ENCODE measurements around the gene PRKCB. TPM values are rescaled to one million over a fixed set of nuclear protein-coding genes. Genes with fewer than 3 reads are reported as not detected.

The PRKCB gene
- total and polyA plus RNA-seq, 7 donors: 0.13 to 1.5 (median 0.83) TPM

DNA sequence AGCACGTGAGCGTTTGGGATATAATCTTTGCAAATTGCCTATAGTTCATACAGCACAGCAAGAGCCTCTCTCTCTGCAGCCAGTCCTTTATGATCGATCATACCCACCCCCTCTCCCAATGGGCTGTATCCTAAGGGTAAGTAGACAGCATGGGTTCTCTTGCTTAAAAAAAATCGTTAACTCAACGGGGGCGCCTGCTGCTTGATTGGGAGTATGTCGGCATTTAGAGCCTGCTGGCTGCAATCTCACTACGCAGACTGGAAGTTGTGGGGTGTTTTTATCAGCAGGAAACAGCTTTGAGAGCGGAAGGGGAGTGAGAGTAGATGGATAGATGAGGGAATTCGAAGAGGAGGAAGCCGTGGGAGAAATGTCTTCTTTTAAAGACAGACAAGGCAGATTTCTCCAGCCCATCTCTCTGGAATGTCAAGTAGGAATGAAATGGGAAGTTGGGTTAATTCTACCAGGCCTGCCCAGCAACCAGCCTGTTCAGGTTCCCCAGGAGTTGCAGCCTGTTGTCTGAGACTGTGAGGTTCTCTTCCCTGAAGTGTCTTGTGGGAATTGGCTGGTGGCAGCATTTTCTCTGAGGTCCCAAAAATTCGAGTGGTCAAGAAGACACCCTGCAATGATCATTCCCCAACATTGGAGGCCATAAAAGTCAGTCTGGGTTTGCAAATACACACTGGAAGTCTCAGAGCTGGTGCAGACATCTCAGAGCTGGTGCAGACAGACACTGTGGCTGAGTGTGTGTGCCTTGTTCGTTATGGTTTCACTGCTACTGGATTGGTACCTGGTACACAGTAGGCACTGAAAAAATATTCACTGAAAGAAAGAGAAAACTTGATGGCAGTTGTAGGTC lies 65.6 kb downstream of the PRKCB start:
- Histone ChIP-seq H3K27ac (no peak overlapping the region), H3K9me3 (no peaks in the 10 kb centered on the region), H3K27me3 (ENCODE audit: insufficient read depth in 3 of 3, low read length in 2 of 3) (no peaks in the 10 kb centered on the region), H3K36me3 (ENCODE audit: insufficient read depth in 1 of 2, low read depth in 1 of 2) (no peaks in the 10 kb centered on the region), H3K4me3 (no peak overlapping the region), H3K4me1 (no peaks in the 10 kb centered on the region)
- ATAC-seq: no peak
- intact Hi-C loops (cut with DNase I): no loop called here
- 33 to 46% (median 42%) methylated on average over 13 of the region's 13 CpGs for WGBS, 3 donors
- no peak for DNase-seq
- TF ChIP-seq, protein P1, sequence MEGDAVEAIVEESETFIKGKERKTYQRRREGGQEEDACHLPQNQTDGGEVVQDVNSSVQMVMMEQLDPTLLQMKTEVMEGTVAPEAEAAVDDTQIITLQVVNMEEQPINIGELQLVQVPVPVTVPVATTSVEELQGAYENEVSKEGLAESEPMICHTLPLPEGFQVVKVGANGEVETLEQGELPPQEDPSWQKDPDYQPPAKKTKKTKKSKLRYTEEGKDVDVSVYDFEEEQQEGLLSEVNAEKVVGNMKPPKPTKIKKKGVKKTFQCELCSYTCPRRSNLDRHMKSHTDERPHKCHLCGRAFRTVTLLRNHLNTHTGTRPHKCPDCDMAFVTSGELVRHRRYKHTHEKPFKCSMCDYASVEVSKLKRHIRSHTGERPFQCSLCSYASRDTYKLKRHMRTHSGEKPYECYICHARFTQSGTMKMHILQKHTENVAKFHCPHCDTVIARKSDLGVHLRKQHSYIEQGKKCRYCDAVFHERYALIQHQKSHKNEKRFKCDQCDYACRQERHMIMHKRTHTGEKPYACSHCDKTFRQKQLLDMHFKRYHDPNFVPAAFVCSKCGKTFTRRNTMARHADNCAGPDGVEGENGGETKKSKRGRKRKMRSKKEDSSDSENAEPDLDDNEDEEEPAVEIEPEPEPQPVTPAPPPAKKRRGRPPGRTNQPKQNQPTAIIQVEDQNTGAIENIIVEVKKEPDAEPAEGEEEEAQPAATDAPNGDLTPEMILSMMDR (IDR thresholded peaks at IDR 0.05): no peak

DNA sequence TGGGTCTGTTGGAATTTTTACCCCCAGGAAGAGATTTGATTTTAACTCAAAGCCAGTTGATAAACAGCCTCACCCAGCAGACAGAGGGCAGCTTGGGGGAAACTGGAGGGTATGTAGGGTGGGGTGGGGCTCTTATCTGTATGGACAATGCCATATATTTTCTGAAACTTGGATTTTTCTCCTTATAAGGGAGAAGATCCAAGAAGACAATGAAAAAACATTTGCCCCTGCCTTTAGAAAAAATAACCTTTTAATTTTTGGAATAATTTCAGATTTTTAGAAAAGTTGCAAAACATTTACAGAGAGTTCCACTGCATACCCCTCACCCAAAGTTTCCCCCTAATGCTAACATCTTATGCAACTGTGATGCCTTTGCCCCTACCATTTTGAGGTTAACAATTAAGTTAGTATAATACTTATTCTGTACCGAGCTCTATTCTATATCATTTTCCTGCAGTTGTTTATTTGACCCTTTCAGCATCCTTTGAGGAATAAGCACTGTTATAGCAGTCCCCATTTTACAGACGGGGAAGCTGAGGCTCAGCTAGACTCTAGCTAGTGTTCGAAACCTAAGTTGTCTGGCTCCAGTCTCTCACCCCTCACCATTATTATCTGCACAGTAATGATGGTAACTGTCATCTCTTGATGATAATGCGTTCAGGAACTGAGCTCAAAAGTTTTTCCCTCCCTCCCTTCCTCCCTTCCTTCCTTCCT lies 66.4 kb downstream of the PRKCB start:
- Histone ChIP-seq H3K4me1 (no peaks in the 10 kb centered on the region), H3K27me3 (ENCODE audit: insufficient read depth in 3 of 3, low read length in 2 of 3) (no peaks in the 10 kb centered on the region), H3K9me3 (no peaks in the 10 kb centered on the region), H3K36me3 (ENCODE audit: insufficient read depth in 1 of 2, low read depth in 1 of 2) (no peaks in the 10 kb centered on the region), H3K27ac (no peak overlapping the region), H3K4me3 (no peak overlapping the region)
- TF ChIP-seq, protein P1 (IDR thresholded peaks at IDR 0.05): no peak
- ATAC-seq: no peak
- WGBS, 3 donors: 81% methylated on average over 4 of the region's 4 CpGs
- intact Hi-C loops (cut with DNase I): no loop called here
- DNase-seq: no peak

DNA sequence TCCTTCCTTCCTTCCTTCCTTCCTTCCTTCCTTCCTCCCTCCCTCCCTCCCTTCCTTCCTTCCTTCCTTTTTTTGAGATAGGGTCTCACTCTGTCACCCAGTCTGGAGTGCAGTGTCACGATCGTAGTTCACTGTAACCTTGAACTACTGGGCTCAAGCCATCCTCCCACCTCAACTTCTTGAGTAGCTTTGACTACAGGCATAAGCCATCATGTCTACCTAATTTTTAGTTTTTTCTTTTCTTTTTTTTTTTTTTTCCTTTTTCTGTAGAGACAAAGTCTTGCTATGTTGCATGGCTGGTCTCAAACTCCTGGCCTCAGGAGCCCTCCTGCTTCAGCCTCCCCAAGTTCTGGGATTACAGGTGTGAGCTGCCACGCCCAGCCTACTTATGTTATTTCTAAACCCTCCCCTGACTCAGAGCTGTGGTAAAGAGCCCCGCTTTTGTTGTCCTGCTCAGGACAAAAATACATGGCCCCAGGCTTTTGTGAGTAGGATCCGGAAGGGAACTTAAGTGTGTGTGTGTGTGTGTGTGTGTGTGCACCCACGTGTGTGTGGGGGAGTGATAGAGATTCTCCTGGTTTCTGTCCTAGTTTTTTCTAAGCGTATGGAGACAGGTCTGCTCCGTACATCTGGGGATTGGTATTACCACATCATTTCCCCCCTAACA lies 67.1 kb downstream of the PRKCB start:
- no peak for ATAC-seq
- 78 to 80% (median 79%) methylated on average over 8 of the region's 8 CpGs for WGBS, 3 donors
- no peak overlapping the region for H3K4me3 ChIP-seq
- intact Hi-C loops (cut with DNase I): no loop called here
- H3K27ac ChIP-seq: no peak overlapping the region
- no peaks in the 10 kb centered on the region for H3K9me3 ChIP-seq
- H3K27me3 ChIP-seq (ENCODE audit: insufficient read depth in 3 of 3, low read length in 2 of 3): no peaks in the 10 kb centered on the region
- TF ChIP-seq, protein P1 (IDR thresholded peaks at IDR 0.05): no peak
- H3K36me3 ChIP-seq (ENCODE audit: insufficient read depth in 1 of 2, low read depth in 1 of 2): no peaks in the 10 kb centered on the region
- DNase-seq: no peak
- H3K4me1 ChIP-seq: no peaks in the 10 kb centered on the region

DNA sequence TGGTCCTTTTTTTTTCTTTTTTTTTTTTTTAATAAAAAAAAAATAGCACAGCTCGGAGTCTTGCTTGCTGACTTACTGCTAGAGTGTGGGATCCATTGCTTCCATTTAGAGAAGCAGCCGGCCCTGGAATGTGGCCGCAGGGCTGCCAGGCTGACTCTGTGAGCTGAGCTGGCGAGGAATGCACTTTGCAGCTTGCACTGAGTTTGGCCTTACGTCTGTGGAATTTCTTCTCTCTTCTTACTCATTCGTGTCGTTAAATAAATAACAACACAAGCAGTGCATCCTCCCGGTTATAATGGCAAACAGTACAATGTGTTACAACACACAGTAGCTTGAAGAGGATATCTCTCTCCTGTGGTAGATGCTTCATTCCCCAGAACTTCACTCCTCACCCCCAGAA lies 69.2 kb downstream of the PRKCB start:
- intact Hi-C loops (cut with DNase I): no loop called here
- Histone ChIP-seq H3K36me3 (ENCODE audit: insufficient read depth in 1 of 2, low read depth in 1 of 2) (no peaks in the 10 kb centered on the region), H3K27me3 (ENCODE audit: insufficient read depth in 3 of 3, low read length in 2 of 3) (no peaks in the 10 kb centered on the region), H3K27ac (no peak overlapping the region), H3K4me3 (no peak overlapping the region), H3K9me3 (no peaks in the 10 kb centered on the region), H3K4me1 (no peaks in the 10 kb centered on the region)
- TF ChIP-seq, protein P1 (IDR thresholded peaks at IDR 0.05): no peak
- DNase-seq (no peak), ATAC-seq (no peak)
- 9 to 20% (median 12%) methylated on average over 8 of the region's 8 CpGs for WGBS, 3 donors
